IMR-90 (cell line): ENCODE measurements around the gene TAF4B. TPM values are rescaled to one million over a fixed set of nuclear protein-coding genes. Genes with fewer than 3 reads are reported as not detected.

Experiments used
- ATAC-seq: fragments of 200-7000 bp; cut with Tn5 transposase; 2 replicates; pipeline ENCODE4 v1.9.1; 2020; ENCODE audit warnings: low read depth, mild to moderate bottlenecking, moderate library complexity
- BruUV-seq: library from RNA; stranded (reverse); fragments of 400-500 nt; replicated peaks from 2 replicates; lab custom pipeline; 2021; lab: Mats Ljungman, UMichigan
- CTCF ChIA-PET: fragments of 300-600 bp; formaldehyde crosslinking; extraction: SDS; loops from one replicate; lab custom pipeline; 2021; ENCODE audit warnings: antibody characterized with exemption; lab: Yijun Ruan, JAX
- POLR2A ChIA-PET: fragments of 300-600 bp; sonication (Branson Sonifier 250); formaldehyde crosslinking; loops from one replicate; lab custom pipeline; 2022; ENCODE audit warnings: antibody characterized with exemption; ENCODE audit not compliant: unreplicated experiment; lab: Charles Lee
- DNase-seq: peaks from one replicate; pipeline ENCODE4 v3.0.0; 2013
- H2AFZ ChIP-seq: replicated peaks from 2 replicates; pipeline ENCODE3; 2013; ENCODE audit warnings: low read length, mild to moderate bottlenecking; ENCODE audit not compliant: poor library complexity
- H2AK5ac ChIP-seq: 2 replicates; pipeline ENCODE4 v1.6.1; 2013; ENCODE audit warnings: low read depth, low read length, inconsistent platforms
- H2AK9ac ChIP-seq: replicated peaks from 2 replicates; pipeline ENCODE3; 2013; ENCODE audit warnings: mild to moderate bottlenecking, low read depth, low read length, moderate library complexity; ENCODE audit not compliant: poor library complexity
- H2BK120ac ChIP-seq: 2 replicates; pipeline ENCODE4 v1.6.1; 2013; ENCODE audit warnings: low read depth, low read length, inconsistent platforms
- H2BK15ac ChIP-seq: 3 replicates; pipeline ENCODE4 v1.6.1; 2013; ENCODE audit warnings: low read depth, low read length, inconsistent platforms
- H2BK20ac ChIP-seq: 2 replicates; pipeline ENCODE4 v1.6.1; 2013; ENCODE audit warnings: low read depth, mild to moderate bottlenecking, inconsistent platforms, low read length, moderate library complexity
- H2BK5ac ChIP-seq: 2 replicates; pipeline ENCODE4 v1.6.1; 2013; ENCODE audit warnings: mild to moderate bottlenecking, low read depth, low read length, inconsistent platforms; ENCODE audit not compliant: poor library complexity, severe bottlenecking
- H3K14ac ChIP-seq: replicated peaks from 2 replicates; pipeline ENCODE4 v1.6.1; 2013; ENCODE audit warnings: low read depth, low read length, inconsistent platforms
- H3K18ac ChIP-seq: 2 replicates; pipeline ENCODE4 v1.6.1; 2013; ENCODE audit warnings: low read depth, low read length, control low read depth
- H3K23ac ChIP-seq: 2 replicates; pipeline ENCODE4 v1.6.1; 2013; ENCODE audit warnings: low read depth, low read length, inconsistent platforms
- H3K27ac ChIP-seq: 2 replicates; pipeline ENCODE4 v1.5.1; 2013; ENCODE audit warnings: mild to moderate bottlenecking, control low read depth, low read length; ENCODE audit not compliant: insufficient read depth
- H3K27me3 ChIP-seq: 2 replicates; pipeline ENCODE4 v1.6.1; 2013; ENCODE audit warnings: low read length; ENCODE audit not compliant: control insufficient read depth, insufficient read depth
- H3K36me3 ChIP-seq: 2 replicates; pipeline ENCODE4 v1.6.1; 2013; ENCODE audit warnings: low read length, mixed read lengths; ENCODE audit not compliant: control insufficient read depth, insufficient read depth
- H3K4ac ChIP-seq: 2 replicates; pipeline ENCODE4 v1.6.1; 2013; ENCODE audit warnings: low read depth, low read length, inconsistent platforms
- H3K4me1 ChIP-seq: 2 replicates; pipeline ENCODE4 v1.6.1; 2013; ENCODE audit warnings: low read length, mixed read lengths; ENCODE audit not compliant: control insufficient read depth, insufficient read depth
- H3K4me2 ChIP-seq: 2 replicates; pipeline ENCODE4 v1.6.1; 2013; ENCODE audit warnings: low read depth, mild to moderate bottlenecking, control low read depth, low read length, moderate library complexity
- H3K4me3 ChIP-seq: 2 replicates; pipeline ENCODE4 v1.5.1; 2013; ENCODE audit warnings: low read depth, mild to moderate bottlenecking, control low read depth, low read length, moderate library complexity; ENCODE audit not compliant: insufficient read depth
- H3K56ac ChIP-seq: 2 replicates; pipeline ENCODE4 v1.6.1; 2013; ENCODE audit warnings: low read length, inconsistent platforms; ENCODE audit not compliant: insufficient read depth; ENCODE audit errors: extremely low read depth
- H3K79me1 ChIP-seq, 2 experiments: 2 replicates each; pipeline ENCODE4 v1.6.1; 2013; ENCODE audit warnings: low read length in 2 of 2, inconsistent platforms in 1 of 2, low read depth in 1 of 2
- H3K9ac ChIP-seq: 2 replicates; pipeline ENCODE4 v1.6.1; 2013; ENCODE audit warnings: low read depth, low read length, control low read depth
- H3K9me1 ChIP-seq: 2 replicates; pipeline ENCODE4 v1.6.1; 2013; ENCODE audit warnings: low read length, inconsistent platforms; ENCODE audit not compliant: insufficient read depth
- H3K9me3 ChIP-seq: 2 replicates; pipeline ENCODE4 v1.6.1; 2013; ENCODE audit warnings: low read length; ENCODE audit not compliant: control insufficient read depth, insufficient read depth
- H4K20me1 ChIP-seq: 2 replicates; pipeline ENCODE4 v1.6.1; 2013; ENCODE audit warnings: low read length, inconsistent platforms; ENCODE audit not compliant: insufficient read depth
- H4K5ac ChIP-seq: 2 replicates; pipeline ENCODE4 v1.6.1; 2013; ENCODE audit warnings: mild to moderate bottlenecking, low read depth, low read length, control low read depth
- H4K8ac ChIP-seq, 2 experiments: 2 replicates each; pipeline ENCODE4 v1.6.1; 2013; ENCODE audit warnings: low read depth in 2 of 2, low read length in 2 of 2, control low read depth in 1 of 2, inconsistent platforms in 1 of 2
- H4K91ac ChIP-seq: 2 replicates; pipeline ENCODE4 v1.6.1; 2013; ENCODE audit warnings: low read depth, low read length, inconsistent platforms; ENCODE audit not compliant: insufficient read depth
- CHD1 ChIP-seq: IDR thresholded peaks from 2 replicates; pipeline ENCODE4 v1.6.1; 2012; ENCODE audit warnings: low read depth, low read length, improper control_type of control experiment
- MAFK ChIP-seq: IDR thresholded peaks from 2 replicates; pipeline ENCODE4 v1.6.1; 2012; ENCODE audit warnings: low read depth, low read length, improper control_type of control experiment
- MAZ ChIP-seq: IDR thresholded peaks from 2 replicates; pipeline ENCODE4 v1.6.1; 2012; ENCODE audit warnings: low read depth, mild to moderate bottlenecking, low read length, improper control_type of control experiment, moderate library complexity, borderline replicate concordance
- NFE2L2 ChIP-seq: fragments of 150-350 bp; IDR thresholded peaks from 2 replicates; pipeline ENCODE4 v1.6.1; 2016; ENCODE audit warnings: low read depth, mild to moderate bottlenecking, low read length
- RAD21 ChIP-seq: IDR thresholded peaks from 2 replicates; pipeline ENCODE4 v1.6.1; 2012; ENCODE audit warnings: low read length, improper control_type of control experiment
- RFX5 ChIP-seq: IDR thresholded peaks from 2 replicates; pipeline ENCODE4 v1.8.0; 2012; ENCODE audit warnings: low read depth, mild to moderate bottlenecking, low read length, moderate library complexity
- dilution Hi-C: fragments of 300-500 bp; cut with HindIII; formaldehyde crosslinking; loops from one replicate; pipeline ENCODE4 v1.14.3; 2018; ENCODE audit warnings: low sequenced_read_pairs; ENCODE audit not compliant: unreplicated experiment
- in situ Hi-C: fragments of 300-500 bp; cut with MboI; formaldehyde crosslinking; loops from 3 replicates; pipeline ENCODE4 v1.14.3; 2019; ENCODE audit warnings: low sequenced_read_pairs, inconsistent platforms, mixed read lengths
- intact Hi-C: fragments of 100-400 bp; cut with micrococcal nuclease; formaldehyde crosslinking; loops from 2 replicates; pipeline ENCODE4 v1.10.0; 2022
- polyA plus RNA-seq, 3 experiments: library from polyadenylated mRNA; depleted of rRNA; stranded (reverse); fragments of >200 nt; gene quantifications; 2 replicates each; pipeline ENCODE4 v1.2.3, GENCODE V29; 2012; ENCODE audit warnings: low replicate concordance in 1 of 3
- total RNA-seq: library from RNA; depleted of rRNA; stranded (reverse); fragments of >200 nt; gene quantifications from 2 replicates; pipeline ENCODE4 v1.2.3, GENCODE V29; 2012

TAF4B gene
- total and polyA plus RNA-seq, 2 of the 4 experiments (the other 2 are of a cell fraction), result 0.38 to 1.1 TPM

GRCh38 chr18:26350961-26351360 lies 124.7 kb downstream of the TAF4B start:
- H3K9me1 ChIP-seq, result no peaks in the 10 kb centered on the region
- H3K4me3 ChIP-seq, result no peak overlapping the region
- H3K79me1 ChIP-seq, result no peaks in the 10 kb centered on the region
- no peaks in the 10 kb centered on the region for H3K27me3 ChIP-seq
- H3K4me2 ChIP-seq, result no peak overlapping the region
- H3K4me1 ChIP-seq, result no peaks in the 10 kb centered on the region
- no peak overlapping the region for H4K91ac ChIP-seq
- H3K9ac ChIP-seq, result no peak overlapping the region
- H2AK9ac ChIP-seq, result no peak overlapping the region
- dilution Hi-C loops (no loop called here), in situ Hi-C loops (no loop called here), intact Hi-C loops (no loop called here)
- no peak overlapping the region for H2BK120ac ChIP-seq
- no peak overlapping the region for H4K8ac ChIP-seq
- no TSS peak for BruUV-seq
- no peaks in the 10 kb centered on the region for H4K20me1 ChIP-seq
- POLR2A ChIA-PET, result no interaction called here
- H2AK5ac ChIP-seq, result no peak overlapping the region
- no peak overlapping the region for H2BK15ac ChIP-seq
- CTCF ChIA-PET, result no interaction called here
- no peak overlapping the region for H3K14ac ChIP-seq
- H3K56ac ChIP-seq, result no peak overlapping the region
- H4K5ac ChIP-seq, result no peak overlapping the region
- no peak overlapping the region for H3K18ac ChIP-seq
- H3K4ac ChIP-seq, result no peak overlapping the region
- H3K27ac ChIP-seq, result no peak overlapping the region
- no peak overlapping the region for H2AFZ ChIP-seq
- H2BK5ac ChIP-seq, result no peak overlapping the region
- no peak for ATAC-seq
- H3K9me3 ChIP-seq, result peaks cover under 1% of the 10 kb centered on the region; the same call in 1 of the 2 replicates
- H2BK20ac ChIP-seq, result no peak overlapping the region
- TF ChIP-seq NFE2L2 (no peak), MAFK (no peak), RFX5 (no peak), MAZ (no peak), RAD21 (no peak), CHD1 (no peak)
- no peak for DNase-seq
- H3K23ac ChIP-seq, result no peak overlapping the region
- H3K36me3 ChIP-seq, result no peaks in the 10 kb centered on the region
